Forelimb muscle (tissue), 1 donor: Measurements from ENCODE around the gene PICALM. TPM values are rescaled to one million over a fixed set of nuclear protein-coding genes. Genes with fewer than 3 reads are reported as not detected.
"Not testable (repeated sequence)": the region's sequence is repeated elsewhere in the genome, so short reads cannot be mapped to it uniquely, and the experiment has no call there.

Experiments used
- DNase-seq: peaks from one replicate; pipeline ENCODE4 v3.0.0-alpha.2; 2013; ENCODE audit warnings: low read depth
- polyA plus RNA-seq: library from polyadenylated mRNA; unstranded; fragments of 120-200 nt; gene quantifications from one replicate; pipeline ENCODE4 v1.2.1, GENCODE V29; 2013; ENCODE audit not compliant: insufficient read length

PICALM gene
- polyA plus RNA-seq, 1 donor: 121 TPM

- no peak for DNase-seq
Observed at GRCh38 chr11:85977751-85978160, 91.1 kb downstream of the PICALM start.

DNA sequence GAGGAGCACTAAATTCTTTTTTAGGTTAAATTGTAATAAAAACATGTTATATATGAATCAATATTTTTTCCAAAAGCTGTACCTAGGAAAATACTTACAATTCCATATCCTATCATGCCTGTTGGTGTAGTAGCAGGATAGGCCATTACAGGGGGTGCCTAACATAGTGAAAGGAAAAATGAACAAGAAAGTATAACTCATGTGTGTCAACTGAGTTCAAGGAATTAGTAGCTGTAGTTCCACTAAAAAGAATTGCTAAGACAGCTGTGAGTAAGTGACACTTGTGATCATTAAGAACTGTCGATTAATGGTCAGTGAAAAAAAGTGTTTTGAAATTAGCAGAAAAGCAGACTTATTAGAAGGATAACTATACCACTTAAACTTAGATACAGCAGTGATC, 92.4 kb downstream of the PICALM start:
- no peak for DNase-seq

DNA sequence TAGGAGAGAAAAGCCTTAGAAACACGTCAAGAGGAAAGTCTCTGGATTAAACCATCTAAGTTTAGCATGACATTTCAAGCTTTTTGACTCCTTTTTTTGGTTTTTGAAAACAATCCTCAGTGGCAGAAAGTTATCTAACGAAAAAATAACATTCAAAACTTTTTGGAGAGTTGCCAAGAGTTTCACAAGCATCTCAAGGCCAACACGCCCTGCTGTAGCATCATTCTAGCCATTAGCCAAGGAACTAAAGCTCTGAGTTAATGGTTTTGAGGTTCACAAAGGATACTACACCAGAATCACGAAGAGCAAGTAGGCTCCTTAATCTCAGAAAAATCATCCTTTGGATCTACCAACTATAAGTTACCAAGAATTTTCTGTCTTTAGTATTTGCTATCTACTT, 94.8 kb downstream of the PICALM start:
- DNase-seq: no peak

- no peak for DNase-seq
Observed at GRCh38 chr11:85970593-85970992, 98.3 kb downstream of the PICALM start.

DNA sequence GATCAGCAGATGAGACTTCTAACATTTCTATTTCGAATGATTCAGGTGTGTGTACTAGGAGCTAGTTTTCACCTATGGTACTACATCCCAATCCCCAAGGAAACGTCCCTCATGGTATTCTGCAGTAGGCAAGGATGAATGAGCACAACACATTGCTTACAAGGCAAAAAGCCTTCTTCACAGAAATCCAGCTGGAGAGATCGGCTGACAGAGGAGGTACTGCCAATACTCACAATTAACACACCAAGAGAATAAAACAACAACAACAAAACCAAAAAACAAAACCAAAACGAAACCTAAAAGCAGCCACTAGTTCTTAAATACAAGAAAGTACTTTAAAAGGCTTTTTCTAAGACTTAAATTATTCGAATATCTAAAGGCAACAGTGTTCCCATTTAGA, 101.4 kb downstream of the PICALM start:
- DNase-seq: no peak

GRCh38 chr11:85965202-85965601, 103.7 kb downstream of the PICALM start:
- no peak for DNase-seq

- no peak for DNase-seq
Observed at GRCh38 chr11:85961930-85962363, 106.9 kb downstream of the PICALM start.

DNA sequence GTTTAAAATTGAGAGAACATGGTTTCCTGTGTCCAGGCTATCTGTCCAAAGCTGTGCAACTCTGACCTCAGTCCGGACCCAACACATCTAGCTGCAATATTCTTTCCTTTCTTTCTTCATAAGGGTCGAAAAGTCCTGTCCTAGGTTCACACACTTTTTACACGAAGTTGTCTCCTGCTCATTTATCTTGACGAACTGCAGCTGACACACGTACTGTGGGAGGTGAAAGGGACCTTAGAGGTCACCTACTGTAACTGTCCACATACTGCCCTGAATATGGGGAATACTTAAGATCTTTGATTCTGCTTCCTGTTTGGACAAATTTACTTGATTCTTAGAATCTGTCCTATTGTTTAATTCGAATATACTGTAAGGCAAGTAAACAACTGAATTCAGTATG, 107.8 kb downstream of the PICALM start:
- DNase-seq: no peak

- no peak for DNase-seq
Observed at GRCh38 chr11:85960678-85961077, 108.2 kb downstream of the PICALM start.

GRCh38 chr11:85955531-85955930, 113.4 kb downstream of the PICALM start:
- no peak for DNase-seq

GRCh38 chr11:85953491-85954143, 115.3 kb downstream of the PICALM start:
- DNase-seq: no peak

- not testable (repeated sequence) for DNase-seq
Observed at GRCh38 chr11:85952108-85952485, 116.8 kb downstream of the PICALM start.

- no peak for DNase-seq
Observed at GRCh38 chr11:85951428-85952107, 117.3 kb downstream of the PICALM start.

DNA sequence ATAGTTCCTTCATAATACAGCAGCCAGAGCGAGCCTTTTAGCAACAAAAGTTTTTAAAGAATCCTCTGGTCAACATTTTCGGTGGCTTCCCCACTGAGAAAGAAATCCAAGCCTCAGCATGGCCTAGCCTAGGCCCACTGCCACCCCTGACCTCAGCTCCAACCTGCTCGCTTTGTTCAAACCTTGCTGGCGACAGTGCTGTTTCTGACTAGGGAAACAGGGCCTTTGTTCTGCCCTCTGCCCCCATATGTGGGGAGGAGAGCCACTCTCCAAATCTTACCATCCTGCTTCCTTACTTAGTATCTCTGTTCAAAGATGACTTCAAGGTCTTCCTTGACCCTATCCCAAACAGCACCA, 117.9 kb downstream of the PICALM start:
- DNase-seq: no peak

GRCh38 chr11:85950317-85951048, 118.4 kb downstream of the PICALM start:
- DNase-seq: no peak

DNA sequence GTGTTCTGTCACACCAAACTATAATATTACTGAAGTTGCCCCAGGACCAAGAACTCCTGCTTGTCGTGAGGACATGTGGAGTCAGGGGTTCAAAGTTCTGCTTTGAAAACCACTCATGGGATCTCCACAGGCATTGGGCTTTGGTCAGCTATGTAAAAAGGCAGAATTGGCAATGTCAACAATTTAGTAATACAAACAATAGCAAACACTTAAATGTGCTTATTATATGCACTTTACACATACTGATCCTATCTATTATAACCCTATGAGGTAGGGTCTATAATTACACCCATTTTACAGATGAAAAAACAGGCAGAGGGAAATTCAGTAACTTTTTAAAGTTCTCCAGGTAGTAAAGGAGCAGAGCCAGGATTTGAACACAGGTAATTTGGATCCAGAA, 119.1 kb downstream of the PICALM start:
- DNase-seq: no peak

GRCh38 chr11:85948884-85949283, 120.0 kb downstream of the PICALM start:
- no peak for DNase-seq

DNA sequence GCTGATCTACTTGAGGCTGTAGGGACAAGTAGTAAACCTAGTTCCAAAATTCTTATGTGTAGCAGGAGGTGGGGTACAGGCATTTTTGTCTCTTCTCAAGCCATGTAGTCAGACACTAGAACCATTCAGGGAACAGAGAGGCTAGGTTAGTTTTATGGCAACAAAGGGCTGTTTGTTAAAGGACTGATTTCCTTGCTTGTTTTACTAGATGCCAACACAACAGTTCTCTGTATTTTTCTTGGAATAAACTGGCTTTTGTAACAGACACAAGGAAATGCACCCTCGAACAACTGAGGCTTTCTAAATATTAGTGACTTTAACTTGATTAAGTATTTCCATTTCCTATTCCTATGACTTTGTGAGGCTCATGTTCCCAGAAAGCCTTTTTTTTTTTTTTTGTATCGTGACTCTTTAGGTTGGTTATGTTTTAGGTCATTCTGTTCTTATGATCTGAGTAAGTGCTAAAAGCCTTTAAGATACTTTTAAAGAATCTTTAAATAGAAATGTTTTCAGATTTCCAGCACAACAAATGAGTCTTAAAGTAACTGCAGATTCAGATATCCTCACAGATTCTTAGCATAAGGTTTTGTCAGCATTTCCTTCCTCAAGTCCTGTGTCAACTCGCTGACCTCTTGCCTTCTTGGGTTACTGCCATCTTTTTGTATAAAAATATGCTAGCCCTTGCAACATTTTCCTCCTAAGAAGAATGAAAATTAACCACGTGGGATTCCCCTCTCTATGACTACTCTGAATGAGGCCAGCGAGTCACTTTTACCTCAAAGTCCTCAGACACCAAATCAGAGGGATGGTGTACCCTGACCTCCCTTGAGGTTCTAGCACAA, 121.2 kb downstream of the PICALM start:
- peak; percentile 29 for DNase-seq

DNA sequence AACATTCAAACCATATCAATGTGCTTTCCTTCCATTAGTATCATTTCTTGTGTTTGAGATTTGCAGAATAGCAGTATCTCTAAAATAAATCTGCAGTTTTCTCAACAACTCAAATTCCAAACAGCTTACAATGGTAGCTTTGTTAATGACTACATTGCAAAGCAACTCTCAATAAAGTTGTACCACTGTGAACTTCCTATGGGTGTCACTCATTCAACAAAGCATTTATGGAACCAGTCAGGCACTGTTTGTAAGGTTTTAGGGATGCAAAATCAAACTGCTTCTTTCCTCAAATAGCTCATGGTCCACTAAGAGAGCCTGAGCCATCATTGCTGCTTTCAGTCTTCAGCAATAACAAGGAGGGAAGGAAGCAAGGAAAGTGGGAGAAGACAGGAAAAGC, 122.7 kb downstream of the PICALM start:
- no peak for DNase-seq

DNA sequence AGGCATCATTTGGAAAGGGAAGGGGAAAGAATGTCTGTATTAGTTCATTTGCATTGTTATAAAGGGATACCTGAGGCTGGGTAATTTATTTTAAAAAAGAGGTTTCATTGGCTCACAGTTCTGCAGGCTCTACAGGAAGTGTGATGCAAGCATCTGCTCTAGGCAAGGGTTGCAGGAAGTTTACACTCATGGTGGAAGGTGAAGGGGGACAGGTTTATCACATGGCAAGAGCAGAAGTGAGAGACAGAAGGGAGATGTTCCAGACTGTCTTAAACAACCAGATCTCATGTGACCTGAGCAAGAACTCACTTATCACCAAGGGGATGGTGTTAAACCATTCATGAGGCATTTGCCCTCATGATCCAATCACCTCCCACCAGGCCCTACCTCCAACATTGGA, 123.1 kb downstream of the PICALM start:
- DNase-seq: no peak

DNA sequence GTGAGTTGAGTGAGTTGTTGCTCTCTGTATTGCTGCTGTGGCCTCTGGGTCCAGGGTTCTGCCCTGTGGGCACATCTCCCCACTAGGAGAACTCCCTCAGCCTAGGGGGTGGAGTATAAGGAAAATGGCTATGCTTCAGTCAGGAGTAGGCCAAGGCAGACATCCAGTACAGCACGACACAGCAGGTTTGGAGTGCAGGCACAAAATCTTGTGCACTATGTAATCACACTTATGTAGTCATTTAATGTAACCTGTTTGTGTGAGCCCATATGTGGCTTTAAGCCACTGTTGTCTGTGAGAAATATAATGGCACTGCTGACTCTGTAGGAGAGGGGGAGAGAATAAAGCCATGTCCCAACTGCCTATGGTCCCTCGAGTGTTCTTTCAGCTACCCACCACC, 123.6 kb downstream of the PICALM start:
- DNase-seq: no peak

DNA sequence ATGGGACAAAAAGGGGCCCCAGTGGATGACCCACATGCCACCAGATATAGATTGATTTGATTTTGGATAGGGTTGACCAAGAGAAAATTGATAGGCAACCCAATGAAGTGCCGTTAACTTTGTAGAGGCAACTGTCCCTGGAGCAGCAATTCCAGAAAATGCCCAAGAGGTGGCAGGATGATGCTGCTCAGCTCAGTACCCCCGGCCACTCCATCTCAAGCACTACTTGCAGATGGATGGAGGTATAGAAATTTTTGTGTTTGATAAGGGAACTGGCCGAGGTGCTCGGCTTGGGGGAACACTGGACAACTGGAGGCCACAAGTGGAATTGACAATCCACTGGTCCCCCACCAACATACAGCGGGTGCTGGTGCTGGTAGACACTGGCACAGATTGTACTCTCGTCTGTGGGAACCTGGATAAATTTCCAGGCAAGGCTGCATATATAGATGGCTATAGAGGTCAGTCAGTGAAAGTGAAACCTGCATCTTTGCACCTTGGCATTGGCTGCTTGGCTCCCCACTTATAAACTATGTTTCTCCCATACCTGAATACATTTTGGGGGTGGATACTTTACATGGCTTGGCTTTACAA, 127.4 kb downstream of the PICALM start:
- DNase-seq: no peak
